Measurements from ENCODE around the gene MRFAP1. TPM values are rescaled to one million over a fixed set of nuclear protein-coding genes. Genes with fewer than 3 reads are reported as not detected.

The MRFAP1 gene
- total and polyA plus RNA-seq, 8 donors: 51.9 to 369 (median 186) TPM

GRCh38 chr4:6601661-6602250 is 38.7 kb upstream of the MRFAP1 start:
- Histone ChIP-seq H3K27me3 (no peaks in the 10 kb centered on the region), H3K9me3 (peaks cover 0 to 17% (median 13%) of the 10 kb centered on the region in 4 donors), H3K36me3 (peaks cover 45 to 100% (median 98%) of the 10 kb centered on the region in 4 donors), H3K4me1 (no peaks in the 10 kb centered on the region), H3K27ac (no peak overlapping the region), H3K4me3 (no peak overlapping the region)
- WGBS, 5 donors: 82 to 95% (median 88%) methylated on average over 9 to 10 of the region's 10 CpGs
- TF ChIP-seq POLR2AphosphoS5 (IDR thresholded peaks at IDR 0.05): no peak
- intact Hi-C loops (cut with DNase I; ENCODE audit: low total_unique reads): no loop called here
- DNase-seq: no peak

- TF ChIP-seq EP300 (IDR thresholded peaks at IDR 0.05): no peak
- TF ChIP-seq POLR2A (IDR thresholded peaks at IDR 0.05): no peak
- TF ChIP-seq POLR2AphosphoS5 (IDR thresholded peaks at IDR 0.05): no peak
- no peak for TF ChIP-seq CTCF (IDR thresholded peaks at IDR 0.05)
- intact Hi-C loops (cut with DNase I; ENCODE audit: low total_unique reads): no loop called here
These were observed 38.2 kb upstream of the MRFAP1 start for GRCh38 chr4:6602289-6602688.

GRCh38 chr4:6603128-6603527 is 37.4 kb upstream of the MRFAP1 start:
- intact Hi-C loops (cut with DNase I; ENCODE audit: low total_unique reads): no loop called here
- Histone ChIP-seq H3K9me3 (peaks cover 0 to 17% (median 13%) of the 10 kb centered on the region in 4 donors), H3K36me3 (peaks cover 47 to 100% (median 98%) of the 10 kb centered on the region in 4 donors), H3K27ac (no peak overlapping the region), H3K4me1 (no peaks in the 10 kb centered on the region), H3K27me3 (no peaks in the 10 kb centered on the region), H3K4me3 (no peak overlapping the region)
- WGBS, 5 donors: 88 to 98% (median 92%) methylated on average over 10 to 12 of the region's 12 CpGs
- TF ChIP-seq POLR2A (IDR thresholded peaks at IDR 0.05): no peak
- TF ChIP-seq EP300 (IDR thresholded peaks at IDR 0.05): no peak
- TF ChIP-seq CTCF (IDR thresholded peaks at IDR 0.05): no peak
- TF ChIP-seq POLR2AphosphoS5 (IDR thresholded peaks at IDR 0.05): no peak
- DNase-seq: no peak

More at GRCh38 chr4:6602289-6602688, 38.2 kb upstream of the MRFAP1 start:
- DNase-seq: no peak
- Histone ChIP-seq H3K4me3 (no peak overlapping the region), H3K9me3 (peaks cover 0 to 17% (median 13%) of the 10 kb centered on the region in 4 donors), H3K27me3 (no peaks in the 10 kb centered on the region), H3K4me1 (no peaks in the 10 kb centered on the region), H3K27ac (no peak overlapping the region), H3K36me3 (peaks cover 51 to 100% (median 98%) of the 10 kb centered on the region in 4 donors)
- 92 to 97% (median 95%) methylated on average over 6 of the region's 6 CpGs for WGBS, 5 donors

GRCh38 chr4:6605114-6605513 is 35.4 kb upstream of the MRFAP1 start:
- Histone ChIP-seq H3K4me3 (no peak overlapping the region), H3K36me3 (peaks cover 48 to 100% (median 100%) of the 10 kb centered on the region in 4 donors), H3K27me3 (no peaks in the 10 kb centered on the region), H3K9me3 (peaks cover 0 to 17% (median 13%) of the 10 kb centered on the region in 4 donors), H3K27ac (no peak overlapping the region), H3K4me1 (no peaks in the 10 kb centered on the region)
- 95 to 99% (median 98%) methylated on average over 8 of the region's 8 CpGs for WGBS, 5 donors
- intact Hi-C loops (cut with DNase I; ENCODE audit: low total_unique reads): no loop called here
- DNase-seq: no peak
- no peak for TF ChIP-seq CTCF (IDR thresholded peaks at IDR 0.05)
- TF ChIP-seq EP300 (IDR thresholded peaks at IDR 0.05): no peak
- no peak for TF ChIP-seq POLR2A (IDR thresholded peaks at IDR 0.05)
- no peak for TF ChIP-seq POLR2AphosphoS5 (IDR thresholded peaks at IDR 0.05)

GRCh38 chr4:6605605-6606004 is 34.9 kb upstream of the MRFAP1 start:
- 93 to 100% (median 100%) methylated on average over 2 of the region's 2 CpGs for WGBS, 5 donors
- H3K27me3 ChIP-seq: no peaks in the 10 kb centered on the region
- TF ChIP-seq CTCF (IDR thresholded peaks at IDR 0.05): no peak
- no peak for TF ChIP-seq POLR2A (IDR thresholded peaks at IDR 0.05)
- TF ChIP-seq POLR2AphosphoS5 (IDR thresholded peaks at IDR 0.05): no peak
- TF ChIP-seq EP300 (IDR thresholded peaks at IDR 0.05): no peak
- H3K27ac ChIP-seq: no peak overlapping the region
- H3K4me1 ChIP-seq: no peaks in the 10 kb centered on the region
- no peak overlapping the region for H3K4me3 ChIP-seq
- peaks cover 0 to 17% (median 13%) of the 10 kb centered on the region in 4 donors for H3K9me3 ChIP-seq
- no peak for DNase-seq
- H3K36me3 ChIP-seq: peaks cover 48 to 100% (median 100%) of the 10 kb centered on the region in 4 donors
- intact Hi-C loops (cut with DNase I; ENCODE audit: low total_unique reads): no loop called here

All from stomach (tissue), 9 donors.